SK-N-SH (cell line): ENCODE data around the gene WDR87. TPM values are rescaled to one million over a fixed set of nuclear protein-coding genes. Genes with fewer than 3 reads are reported as not detected.
A peak's percentile ranks its signal among the peaks of the same experiment; 100 is the strongest.

ENCODE experiments used
- CTCF ChIA-PET: fragments of 300-600, 350-600 bp; formaldehyde crosslinking; extraction: SDS; loops from one replicate; lab custom pipeline; 2021; lab: Yijun Ruan, JAX
- POLR2A ChIA-PET: fragments of 350-600 bp; sonication (Branson Sonifier 250); formaldehyde crosslinking; extraction: SDS; loops from one replicate; lab custom pipeline; 2020; ENCODE audit warnings: antibody characterized with exemption, inconsistent platforms; lab: Yijun Ruan, JAX
- DNase-seq: peaks from one replicate; pipeline ENCODE4 v3.0.0; 2012
- H2AFZ ChIP-seq: fragments of 200-600 bp; sonication (generic); 2 replicates; pipeline ENCODE4 v1.8.1; 2016; ENCODE audit warnings: antibody characterized with exemption, mild to moderate bottlenecking, low read depth
- H3F3A ChIP-seq: fragments of 200-600 bp; sonication (generic); replicated peaks from 2 replicates; pipeline ENCODE3; 2016; ENCODE audit warnings: antibody characterized with exemption, mild to moderate bottlenecking; ENCODE audit not compliant: insufficient read depth
- H3K27ac ChIP-seq, 2 experiments: fragments of 200-500 bp in 1 of 2; fragments of 200-600 bp in 1 of 2; sonication (Bioruptor generic) in 1 of 2; sonication (generic), shearing (Covaris generic) in 1 of 2; 2 replicates each; pipeline versions ENCODE4 v1.5.1 to v1.6.1; 2014 to 2016; ENCODE audit warnings: low read depth in 2 of 2, inconsistent platforms in 1 of 2, low read length in 1 of 2, mild to moderate bottlenecking in 1 of 2, mixed read lengths in 1 of 2
- H3K27me3 ChIP-seq: fragments of 200-600 bp; sonication (generic), shearing (Covaris generic); 2 replicates; pipeline ENCODE4 v1.6.1; 2016; ENCODE audit warnings: mixed run types; ENCODE audit not compliant: insufficient read depth
- H3K36me3 ChIP-seq, 2 experiments: fragments of 200-500 bp in 1 of 2; fragments of 200-600 bp in 1 of 2; sonication (Bioruptor generic) in 1 of 2; sonication (generic) in 1 of 2; replicated peaks in 1 of 2; 2 replicates each; pipeline versions ENCODE3 to v1.5.1; 2014 to 2016; ENCODE audit warnings: low read length in 1 of 2, mild to moderate bottlenecking in 1 of 2; ENCODE audit not compliant: insufficient read depth in 2 of 2, control insufficient read depth in 1 of 2
- H3K4me1 ChIP-seq, 2 experiments: fragments of 200-500 bp in 1 of 2; fragments of 200-600 bp in 1 of 2; sonication (Bioruptor generic) in 1 of 2; sonication (generic), shearing (Covaris generic) in 1 of 2; 2 replicates each; pipeline versions ENCODE4 v1.5.1 to v1.6.1; 2014 to 2016; ENCODE audit warnings: low read depth in 1 of 2, low read length in 1 of 2, mixed run types in 1 of 2; ENCODE audit not compliant: insufficient read depth in 2 of 2, control insufficient read depth in 1 of 2
- H3K4me2 ChIP-seq: fragments of 200-600 bp; sonication (generic), shearing (Covaris generic); 2 replicates; pipeline ENCODE4 v1.6.1; 2017; ENCODE audit warnings: mixed run types
- H3K4me3 ChIP-seq, 2 experiments: fragments of 200-500 bp in 1 of 2; fragments of 200-600 bp in 1 of 2; sonication (Bioruptor generic) in 1 of 2; sonication (generic), shearing (Covaris generic) in 1 of 2; 2 replicates each; pipeline versions ENCODE4 v1.5.1 to v1.8.1; 2014 to 2016; ENCODE audit warnings: low read depth in 2 of 2, inconsistent platforms in 1 of 2, low read length in 1 of 2, mild to moderate bottlenecking in 1 of 2, mixed read lengths in 1 of 2, moderate library complexity in 1 of 2
- H3K79me2 ChIP-seq: fragments of 200-600 bp; sonication (generic); 2 replicates; pipeline ENCODE4 v1.8.1; 2017; ENCODE audit warnings: mild to moderate bottlenecking; ENCODE audit not compliant: insufficient read depth
- H3K9ac ChIP-seq: fragments of 200-600 bp; sonication (generic); 2 replicates; pipeline ENCODE4 v1.6.1; 2017; ENCODE audit warnings: mixed run types
- H3K9me2 ChIP-seq: fragments of 200-600 bp; sonication (generic); 2 replicates; pipeline ENCODE4 v1.6.1; 2017; ENCODE audit warnings: mixed run types
- H3K9me3 ChIP-seq: fragments of 200-600 bp; sonication (generic); 2 replicates; pipeline ENCODE4 v1.6.1; 2017; ENCODE audit warnings: mixed run types, mild to moderate bottlenecking, moderate library complexity
- H4K20me1 ChIP-seq: fragments of 200-600 bp; sonication (generic); 2 replicates; pipeline ENCODE4 v1.6.1; 2017; ENCODE audit warnings: mild to moderate bottlenecking, mixed run types; ENCODE audit not compliant: insufficient read depth
- CHD2 ChIP-seq: fragments of 150-350 bp; IDR thresholded peaks from 2 replicates; pipeline ENCODE4 v1.6.1; 2018; ENCODE audit warnings: low read length; ENCODE audit not compliant: partially characterized antibody
- CTCF ChIP-seq: fragments of 200-600 bp; sonication (generic); IDR thresholded peaks from 2 replicates; pipeline ENCODE4 v1.6.1; 2017; ENCODE audit warnings: antibody characterized with exemption, mild to moderate bottlenecking, moderate library complexity
- FOXJ3 ChIP-seq: sonication (generic); formaldehyde crosslinking; IDR thresholded peaks from 2 replicates; pipeline ENCODE4 v1.5.1; 2020; ENCODE audit warnings: mild to moderate bottlenecking, missing genetic modification reagents
- FOXM1 ChIP-seq: IDR thresholded peaks from 2 replicates; pipeline ENCODE4 v1.4.0; 2012; ENCODE audit warnings: low read depth, mild to moderate bottlenecking
- GATA2 ChIP-seq: sonication (generic); formaldehyde crosslinking; IDR thresholded peaks from 2 replicates; pipeline ENCODE4 v1.5.0; 2020; ENCODE audit warnings: mild to moderate bottlenecking, missing genetic modification reagents
- JUND ChIP-seq: IDR thresholded peaks from 2 replicates; pipeline ENCODE4 v1.4.0; 2012
- MEF2A ChIP-seq: IDR thresholded peaks from 2 replicates; pipeline ENCODE4 v1.4.0; 2012; ENCODE audit warnings: low read depth, borderline replicate concordance
- MXI1 ChIP-seq: IDR thresholded peaks from 2 replicates; pipeline ENCODE4 v1.6.1; 2012; ENCODE audit warnings: mild to moderate bottlenecking, low read depth, low read length, improper control_type of control experiment
- NFIC ChIP-seq: IDR thresholded peaks from 2 replicates; pipeline ENCODE4 v1.4.0; 2012; ENCODE audit warnings: borderline replicate concordance
- POLR2AphosphoS5 ChIP-seq: IDR thresholded peaks from 2 replicates; pipeline ENCODE4 v1.6.1; 2012; ENCODE audit warnings: low read depth, low read length
- RAD21 ChIP-seq: IDR thresholded peaks from 2 replicates; pipeline ENCODE4 v1.6.1; 2012; ENCODE audit warnings: mild to moderate bottlenecking, low read length
- RCOR1 ChIP-seq: fragments of 150-350 bp; IDR thresholded peaks from 2 replicates; pipeline ENCODE4 v1.6.1; 2017; ENCODE audit warnings: antibody characterized with exemption, low read length
- RFX5 ChIP-seq: IDR thresholded peaks from 2 replicates; pipeline ENCODE4 v1.6.1; 2012; ENCODE audit warnings: mild to moderate bottlenecking, improper control_type of control experiment, low read length
- RXRA ChIP-seq: IDR thresholded peaks from 2 replicates; pipeline ENCODE4 v1.4.0; 2012; ENCODE audit warnings: low read depth, mild to moderate bottlenecking, borderline replicate concordance
- TAF1 ChIP-seq: IDR thresholded peaks from 2 replicates; pipeline ENCODE4 v1.6.1; 2012; ENCODE audit warnings: low read depth, mild to moderate bottlenecking, low read length, moderate library complexity, borderline replicate concordance
- TCF12 ChIP-seq: IDR thresholded peaks from 2 replicates; pipeline ENCODE4 v1.4.0; 2012
- USF1 ChIP-seq: IDR thresholded peaks from 2 replicates; pipeline ENCODE4 v1.4.0; 2012; ENCODE audit warnings: low read depth, borderline replicate concordance
- USF2 ChIP-seq: fragments of 150-350 bp; IDR thresholded peaks from 2 replicates; pipeline ENCODE4 v1.6.1; 2017; ENCODE audit warnings: antibody characterized with exemption, low read length, low read depth, borderline replicate concordance
- WGBS: methylation state at CpG from one replicate; pipeline ENCODE4 v1.1.6; 2017; ENCODE audit warnings: low lambda C conversion rate; 5-methylcytosine and 5-hydroxymethylcytosine counted together
- polyA plus RNA-seq, 3 experiments: library from polyadenylated mRNA; depleted of rRNA; stranded (reverse); fragments of >200 nt; gene quantifications; 2 replicates each; pipeline ENCODE4 v1.2.3, GENCODE V29; 2012

The WDR87 gene
- polyA plus RNA-seq, 1 of the 3 experiments (the other 2 are of a cell fraction), result not detected

GRCh38 chr19:37953171-37953917, 47.0 kb upstream of the WDR87 start:
- Histone ChIP-seq H3K36me3 (peaks cover 0 to 3% of the 10 kb centered on the region in 2 experiments), H3K27me3 (no peaks in the 10 kb centered on the region), H3K79me2 (peaks cover 96% of the 10 kb centered on the region), H3F3A (no peaks in the 10 kb centered on the region), H2AFZ (no peak overlapping the region), H3K4me1 (peaks cover 0 to 16% of the 10 kb centered on the region in 2 experiments; a peak in 1 of 4 replicates), H3K9me3 (no peaks in the 10 kb centered on the region), H4K20me1 (0 out of 2 replicates have a peak, but pooled peaks cover 3% of the 10 kb centered on the region), H3K4me3 (no peak overlapping the region), H3K9me2 (no peaks in the 10 kb centered on the region), H3K27ac (peak overlapping the region in 1 of 2 experiments; percentile 25; a peak in 1 of 4 replicates), H3K9ac (no peak overlapping the region), H3K4me2 (no peak overlapping the region)
- WGBS, result 89% methylated on average over 11 of the region's 11 CpGs
- DNase-seq, result no peak
- CTCF ChIA-PET, result interaction anchor here (1.0 to 1.2 kb wide), 2 partner anchors 23 to 30 kb away, joined by 4 to 6 read pairs; no protein-coding TSS in a partner anchor
- no peak for TF ChIP-seq RFX5
- TF ChIP-seq FOXJ3 (CRISPR knock-in tag), result no peak
- no peak for TF ChIP-seq NFIC
- TF ChIP-seq USF2, result no peak
- no peak for TF ChIP-seq USF1
- no peak for TF ChIP-seq MEF2A
- TF ChIP-seq CTCF, result no peak
- no peak for TF ChIP-seq RAD21
- TF ChIP-seq TAF1, result no peak
- no peak for TF ChIP-seq GATA2 (CRISPR knock-in tag)
- TF ChIP-seq POLR2AphosphoS5, result no peak
- TF ChIP-seq TCF12, result no peak
- no peak for TF ChIP-seq JUND
- TF ChIP-seq RCOR1, result no peak
- POLR2A ChIA-PET, result no interaction called here

GRCh38 chr19:37951816-37952210, 45.4 kb upstream of the WDR87 start:
- no peak overlapping the region for H2AFZ ChIP-seq
- H3K9me3 ChIP-seq, result no peaks in the 10 kb centered on the region
- H3K79me2 ChIP-seq, result peaks cover 96% of the 10 kb centered on the region
- 88% methylated on average over 4 of the region's 4 CpGs for WGBS
- H3F3A ChIP-seq, result no peaks in the 10 kb centered on the region
- CTCF ChIA-PET, result no interaction called here
- TF ChIP-seq POLR2AphosphoS5 (no peak), RXRA (no peak), CHD2 (no peak), FOXM1 (no peak), MEF2A (no peak), MXI1 (no peak)
- TF ChIP-seq, all 33 proteins: peak for 0
- Histone ChIP-seq H3K9ac (no peak overlapping the region), H3K9me2 (no peaks in the 10 kb centered on the region), H3K4me3 (no peak overlapping the region), H3K4me1 (peaks cover 0 to 16% of the 10 kb centered on the region in 2 experiments; a peak in 2 of 4 replicates), H3K27me3 (no peaks in the 10 kb centered on the region), H3K36me3 (peaks cover 0 to 3% of the 10 kb centered on the region in 2 experiments), H3K4me2 (no peak overlapping the region), H3K27ac (no peak overlapping the region), H4K20me1 (0 out of 2 replicates have a peak, but pooled peaks cover 3% of the 10 kb centered on the region)
- no peak for DNase-seq
- POLR2A ChIA-PET, result no interaction called here
